GM19324 (cell line): ENCODE measurements around the gene RPS19BP1.
"Not testable (repeated sequence)": the region's sequence is repeated elsewhere in the genome, so short reads cannot be mapped to it uniquely, and the experiment has no call there.

Experiments used
- ATAC-seq: cut with Tn5 transposase; IDR thresholded peaks from one replicate; pipeline ENCODE4 v1.9.1; 2021; ENCODE audit warnings: mild to moderate bottlenecking, moderate library complexity; ENCODE audit not compliant: unreplicated experiment, low FRiP score

RPS19BP1 gene

DNA sequence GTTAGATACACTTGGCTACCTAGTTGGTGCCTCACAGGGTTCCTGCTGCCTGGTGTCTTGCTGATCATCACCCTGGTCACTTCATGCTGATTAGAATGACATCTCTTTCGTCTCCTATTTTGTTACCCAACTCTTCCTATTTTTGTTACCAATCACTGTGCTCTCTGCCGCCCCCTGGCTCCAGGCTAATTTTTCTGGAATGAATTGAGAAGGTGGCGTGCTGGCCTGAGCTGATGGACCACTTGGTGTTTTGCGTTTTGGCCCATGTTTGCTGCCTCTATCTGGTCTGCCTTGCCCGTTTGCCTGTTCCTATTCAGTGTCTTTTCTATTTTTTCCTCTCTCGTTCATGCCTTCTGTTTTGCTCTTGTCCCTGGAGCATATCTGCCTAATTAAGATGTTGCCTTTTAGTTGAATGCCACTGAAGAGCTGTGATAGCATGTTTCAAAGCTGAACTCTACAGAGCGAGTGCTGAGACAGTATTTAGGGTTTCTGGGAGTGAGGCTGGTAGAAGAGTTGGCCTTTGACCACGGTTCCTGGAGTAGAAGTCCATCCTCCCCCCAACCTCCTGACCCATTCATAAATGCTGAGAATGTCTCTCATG lies 18.1 kb downstream of the RPS19BP1 start:
- ATAC-seq: no peak

DNA sequence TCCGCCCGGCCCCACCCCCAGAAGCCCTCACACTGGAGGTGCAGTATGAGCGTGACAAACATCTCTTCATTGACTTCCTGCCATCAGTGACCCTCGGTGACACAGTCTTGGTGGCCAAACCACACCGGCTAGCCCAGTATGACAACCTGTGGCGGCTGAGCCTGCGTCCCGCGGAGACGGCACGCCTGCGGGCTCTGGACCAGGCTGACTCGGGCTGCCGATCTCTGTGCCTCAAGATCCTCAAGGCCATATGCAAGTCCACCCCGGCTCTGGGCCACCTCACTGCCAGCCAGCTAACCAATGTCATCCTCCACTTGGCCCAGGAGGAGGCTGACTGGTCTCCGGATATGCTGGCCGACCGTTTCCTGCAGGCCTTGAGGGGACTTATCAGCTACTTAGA lies 18.8 kb downstream of the RPS19BP1 start:
- no peak for ATAC-seq

DNA sequence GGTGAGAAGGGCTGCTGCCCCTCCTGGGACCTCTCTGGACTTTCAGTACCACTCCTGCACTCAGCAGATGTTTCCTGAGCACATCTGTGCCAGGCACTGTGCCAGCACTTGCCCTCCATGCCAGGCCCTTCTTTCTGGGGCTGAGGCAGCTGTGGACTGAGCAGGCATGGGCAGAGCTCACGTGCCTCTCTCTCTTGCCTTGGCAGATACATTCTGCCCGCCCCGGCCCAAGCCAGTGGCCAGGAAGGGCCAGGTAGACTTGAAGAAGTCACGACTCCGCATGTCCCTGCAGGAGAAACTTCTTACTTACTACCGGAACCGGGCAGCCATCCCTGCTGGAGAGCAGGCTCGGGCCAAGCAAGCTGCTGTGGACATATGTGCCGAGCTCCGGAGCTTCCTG lies 20.5 kb downstream of the RPS19BP1 start:
- no peak for ATAC-seq

DNA sequence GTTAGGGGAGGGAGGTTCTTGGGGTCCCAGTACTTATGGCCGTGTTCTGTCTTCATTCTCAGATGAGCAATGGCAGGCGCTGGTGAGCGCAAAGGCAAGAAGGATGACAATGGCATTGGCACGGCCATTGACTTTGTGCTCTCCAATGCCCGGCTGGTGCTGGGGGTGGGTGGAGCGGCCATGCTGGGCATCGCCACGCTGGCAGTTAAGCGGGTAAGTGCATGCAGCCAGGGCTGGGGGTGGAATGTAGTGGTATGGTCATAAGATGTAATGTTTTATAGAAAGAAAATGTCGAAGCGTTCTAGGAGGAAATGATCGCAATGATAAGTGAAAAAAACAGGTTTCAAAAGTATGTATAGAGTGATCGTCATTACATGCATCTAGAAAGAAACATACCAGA lies 21.3 kb downstream of the RPS19BP1 start:
- ATAC-seq: no peak

DNA sequence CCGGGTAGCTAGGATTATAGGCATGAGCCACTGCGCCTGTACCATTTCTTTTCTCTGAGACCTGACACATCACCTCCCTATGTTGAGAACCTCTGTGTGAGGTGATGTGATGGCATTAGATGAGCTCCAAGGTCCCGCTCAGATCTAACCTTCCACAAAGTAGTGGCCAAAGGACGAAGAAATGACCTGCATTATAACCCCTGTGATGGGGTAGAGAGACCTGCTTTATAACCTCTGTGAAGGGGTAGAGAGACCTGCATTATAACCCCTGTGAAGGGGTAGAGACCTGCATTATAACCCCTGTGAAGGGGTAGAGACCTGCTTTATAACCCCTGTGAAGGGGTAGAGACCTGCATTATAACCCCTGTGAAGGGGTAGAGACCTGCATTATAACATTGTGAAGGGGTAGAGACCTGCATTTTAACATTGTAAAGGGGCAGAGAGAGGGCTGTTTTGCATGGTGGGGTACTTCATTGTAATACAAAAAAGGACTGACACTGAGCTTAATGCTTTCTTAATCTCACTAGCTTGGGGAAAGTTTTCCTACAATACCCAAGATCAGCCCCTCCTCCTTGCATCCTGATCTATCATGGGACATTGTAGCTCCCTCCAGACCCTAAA lies 21.9 kb downstream of the RPS19BP1 start:
- ATAC-seq: no peak

DNA sequence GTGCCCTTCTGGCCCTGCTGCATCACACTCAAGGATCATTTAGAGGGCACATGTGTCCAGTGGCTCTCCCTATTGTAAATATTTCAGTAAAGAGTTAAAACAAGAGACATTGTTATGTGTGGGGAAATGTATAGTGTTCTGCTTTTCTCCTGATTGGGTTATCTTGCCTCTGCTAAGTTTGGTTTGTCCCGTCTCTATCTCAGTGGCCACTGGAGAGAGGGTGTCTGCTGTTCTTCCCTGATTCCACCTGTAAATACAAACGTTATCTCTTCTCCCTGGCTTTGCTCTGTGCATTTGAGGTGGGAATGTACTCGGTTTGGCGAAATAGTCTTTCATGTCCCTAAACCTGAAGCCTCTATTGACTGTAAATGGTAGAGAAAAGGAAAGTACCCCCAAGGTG lies 24.2 kb downstream of the RPS19BP1 start:
- ATAC-seq: no peak

DNA sequence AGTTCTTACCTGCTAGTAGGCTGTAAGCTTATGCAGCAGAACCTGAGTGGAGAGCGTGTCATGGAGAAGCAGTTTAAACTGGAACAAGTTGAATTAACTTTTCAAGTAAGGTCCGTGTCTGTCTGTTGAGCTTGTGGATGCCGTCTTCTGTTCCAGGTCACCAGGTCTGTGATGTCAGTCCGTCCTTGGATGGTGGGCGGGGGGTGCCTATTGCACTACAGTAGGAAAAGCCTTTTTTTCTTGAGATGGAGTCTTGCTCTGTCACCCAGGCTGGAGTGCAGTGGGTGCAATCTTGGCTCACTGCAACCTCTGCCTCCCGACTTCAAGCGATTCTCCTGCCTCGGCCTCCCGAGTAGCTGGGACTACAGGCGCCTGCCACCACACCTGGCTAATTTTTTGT lies 25.5 kb downstream of the RPS19BP1 start:
- ATAC-seq: not testable (repeated sequence)

DNA sequence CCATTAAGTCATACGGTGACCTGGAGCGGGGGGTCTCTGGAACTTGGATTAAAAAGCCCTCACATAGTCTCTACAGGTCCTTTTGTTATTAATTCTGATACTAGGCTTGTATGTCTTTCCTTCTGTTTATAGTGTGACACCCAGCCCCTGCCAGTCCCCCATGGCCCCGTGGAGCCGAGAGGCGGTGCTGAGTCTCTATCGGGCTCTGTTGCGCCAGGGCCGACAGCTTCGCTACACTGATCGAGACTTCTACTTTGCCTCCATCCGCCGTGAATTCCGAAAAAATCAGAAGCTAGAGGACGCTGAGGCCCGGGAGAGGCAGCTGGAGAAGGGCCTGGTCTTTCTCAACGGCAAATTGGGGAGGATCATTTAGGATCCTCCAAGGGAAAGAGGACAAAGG lies 28.5 kb downstream of the RPS19BP1 start:
- ATAC-seq: no peak

DNA sequence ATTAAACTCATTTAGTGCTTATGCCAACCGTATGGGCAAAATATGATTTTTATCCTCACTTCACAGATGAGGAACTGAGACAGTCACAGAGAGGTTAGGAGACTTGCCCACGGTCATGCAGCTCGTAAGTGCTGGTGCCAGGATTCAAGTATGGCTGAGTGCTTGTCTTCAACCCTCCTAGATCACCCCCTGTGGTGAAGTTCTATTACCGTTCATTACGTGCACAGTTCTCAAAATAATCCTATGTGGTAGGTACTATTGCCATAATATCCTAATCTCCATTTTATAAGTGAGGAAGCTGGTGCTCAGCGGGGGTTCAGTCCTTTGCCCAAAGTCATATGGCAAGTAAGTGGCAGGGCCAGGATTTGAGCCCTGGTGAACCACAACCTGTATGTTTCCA lies 28.9 kb downstream of the RPS19BP1 start:
- ATAC-seq: no peak

DNA sequence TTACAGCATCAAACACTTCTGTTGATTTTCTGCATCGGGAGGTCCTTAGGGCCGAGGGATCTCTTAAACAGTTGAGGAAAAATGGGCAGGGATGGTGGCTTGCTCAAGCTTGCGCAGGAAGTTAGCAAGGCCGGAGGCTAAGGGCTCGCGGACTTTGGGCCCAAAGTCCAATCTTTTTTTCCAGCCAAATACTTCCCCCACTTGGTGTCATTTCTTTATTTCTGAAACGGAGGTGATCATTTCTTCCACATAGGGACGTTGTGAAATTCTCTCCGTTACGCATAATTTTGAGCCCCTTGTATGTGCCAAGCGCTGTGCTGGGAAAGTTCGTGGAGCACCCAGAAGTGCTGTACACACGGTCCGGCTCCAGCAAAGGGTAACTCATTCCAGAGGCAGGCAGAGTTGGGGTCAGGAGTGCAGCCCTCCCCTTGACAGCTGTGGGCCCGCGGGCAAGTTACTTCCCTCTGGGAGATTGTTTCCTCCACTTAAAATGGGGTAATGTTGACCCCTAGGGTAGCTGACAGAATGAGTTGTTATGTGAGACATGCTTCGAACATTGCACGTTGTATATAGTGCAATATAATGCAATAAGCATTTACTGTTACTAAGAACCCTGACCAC lies 29.6 kb downstream of the RPS19BP1 start:
- no peak for ATAC-seq

DNA sequence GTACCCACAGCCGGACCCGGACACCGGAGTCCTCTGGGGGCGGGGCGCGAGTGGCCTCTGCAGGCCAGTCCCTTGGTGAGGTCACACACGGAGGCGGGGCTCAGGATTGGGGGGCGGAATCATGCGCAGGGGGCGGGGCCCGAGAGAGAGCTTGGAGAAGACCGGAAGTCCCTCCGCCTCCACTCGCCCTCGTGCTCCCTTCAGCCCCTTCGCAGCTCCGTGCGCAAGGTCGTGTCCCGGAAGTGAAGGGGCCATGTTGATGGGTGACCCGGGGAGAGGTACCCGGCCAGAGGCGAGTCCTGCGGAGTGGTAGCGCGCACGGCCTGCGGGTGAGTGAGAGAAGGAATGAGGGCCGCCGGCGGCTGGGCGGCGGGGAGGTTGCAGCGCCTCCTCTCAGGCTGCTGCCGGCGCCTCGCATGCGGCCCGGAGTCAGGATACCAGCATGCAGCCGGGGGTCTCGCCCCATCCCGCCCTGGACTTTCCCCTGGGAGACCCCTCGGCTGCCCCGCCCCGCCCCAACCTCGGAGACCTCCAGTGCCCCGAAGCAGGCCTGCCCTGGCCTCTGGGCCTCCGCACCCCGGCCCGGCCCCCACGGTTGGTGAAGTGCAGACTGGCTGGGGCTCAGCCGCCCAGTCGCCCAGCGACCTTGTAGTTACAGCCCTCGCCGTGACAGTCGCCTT lies 30.3 kb downstream of the RPS19BP1 start, which contains the start of gene MIEF1:
TSS of gene MIEF1 (plus strand) at position 182 of the 680 bp plus-strand sequence. CDS start 9,005 bp downstream, outside the sequence.
- ATAC-seq: peak; percentile 82

DNA sequence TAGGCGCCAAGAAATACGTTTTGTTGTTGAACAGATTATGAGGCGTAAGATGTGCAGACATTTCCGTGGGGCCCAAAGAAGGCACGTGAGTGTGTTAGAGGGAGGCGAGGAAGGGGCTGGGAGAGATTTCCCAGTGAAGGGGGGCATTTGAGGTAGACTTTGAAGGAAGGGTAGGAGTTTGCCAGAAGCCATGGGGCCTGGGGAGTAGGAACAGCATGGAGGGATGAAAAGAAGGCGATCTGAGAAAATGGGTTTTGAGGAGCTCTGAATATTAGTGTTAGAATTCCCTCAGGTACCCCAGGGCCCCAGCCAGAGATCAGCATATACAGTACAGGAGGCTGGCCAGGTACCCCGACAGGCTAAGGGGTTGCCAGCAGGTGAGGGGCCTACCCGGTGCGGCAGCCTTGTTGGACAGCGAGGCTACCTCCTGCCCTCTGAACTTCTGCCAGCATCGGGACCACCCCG lies 30.9 kb downstream of the RPS19BP1 start:
- no peak for ATAC-seq

DNA sequence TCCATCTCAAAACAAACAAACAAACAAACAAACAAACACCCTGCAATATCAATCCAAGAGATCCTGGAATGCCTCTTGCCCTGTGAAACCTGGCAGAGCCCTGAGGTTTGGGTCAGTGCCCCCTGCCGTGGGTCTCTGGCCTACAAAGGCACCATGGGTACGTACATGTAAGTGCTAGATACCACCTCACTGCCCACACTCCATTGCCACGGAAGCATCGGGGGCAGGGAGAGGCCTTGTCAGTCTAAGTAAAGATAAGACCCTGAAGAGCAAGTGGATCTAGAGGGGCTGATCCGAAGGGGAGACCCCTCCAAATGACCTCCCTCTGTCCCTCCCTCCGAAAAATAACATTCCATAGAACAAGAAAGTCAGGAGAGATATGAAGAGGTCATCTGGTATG lies 32.4 kb downstream of the RPS19BP1 start:
- ATAC-seq: no peak

DNA sequence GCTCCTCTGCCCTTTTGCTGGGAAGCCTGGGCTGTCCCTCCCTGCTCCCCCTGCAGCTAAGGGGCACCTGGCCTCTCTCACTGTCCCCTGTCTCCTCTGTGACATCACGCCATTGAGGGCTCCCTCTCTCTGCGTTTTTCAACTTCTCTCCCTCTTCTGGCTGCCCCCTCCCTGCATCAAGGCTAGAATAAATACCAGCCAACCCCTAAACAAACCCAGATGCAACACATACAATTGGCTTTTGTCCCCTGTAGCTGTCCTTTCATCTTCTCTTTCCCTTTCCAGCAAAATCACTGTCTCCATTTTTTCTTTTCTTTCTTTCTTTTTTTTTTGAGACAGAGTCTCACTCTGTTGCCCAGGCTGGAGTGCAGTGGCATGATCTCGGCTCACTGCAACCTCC lies 33.7 kb downstream of the RPS19BP1 start:
- ATAC-seq: no peak

DNA sequence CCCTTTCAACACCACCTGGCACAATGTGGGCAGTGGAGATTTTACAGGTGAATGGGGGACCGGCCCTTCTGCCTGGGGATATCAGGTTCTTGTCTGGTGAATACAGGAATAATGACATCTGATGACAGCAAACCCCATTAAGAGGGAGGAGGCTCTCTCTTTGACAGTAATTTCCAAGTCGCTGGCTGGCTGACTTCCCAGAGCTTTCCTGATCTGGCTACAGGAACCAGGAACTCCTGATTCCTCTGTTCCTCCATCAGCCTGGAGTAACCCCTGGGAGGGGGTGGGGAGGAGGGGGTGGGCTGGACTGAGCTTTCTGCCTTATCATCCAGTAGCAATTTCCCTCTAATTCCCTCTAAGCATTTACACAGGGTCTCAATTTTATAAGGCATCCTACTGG lies 34.2 kb downstream of the RPS19BP1 start:
- ATAC-seq: no peak

DNA sequence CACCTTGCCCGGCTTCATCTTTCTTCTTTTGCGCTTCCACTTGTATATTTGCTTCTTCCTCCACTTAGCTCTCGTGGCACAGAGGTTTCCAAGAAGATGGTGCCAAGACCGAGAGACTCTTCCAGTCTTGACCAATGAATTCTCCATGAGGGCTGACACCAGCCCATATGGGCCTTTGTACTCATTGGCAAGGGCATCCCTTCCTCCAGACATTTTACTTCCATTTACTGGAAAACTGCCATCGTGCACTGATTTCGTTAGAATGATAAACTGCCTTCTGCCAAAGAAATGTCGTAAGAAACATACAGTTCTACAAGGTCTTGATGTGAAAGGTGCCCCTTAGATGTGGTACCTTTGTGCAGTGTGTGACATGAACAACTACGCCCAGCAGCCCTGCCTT lies 35.1 kb downstream of the RPS19BP1 start:
- ATAC-seq: no peak

DNA sequence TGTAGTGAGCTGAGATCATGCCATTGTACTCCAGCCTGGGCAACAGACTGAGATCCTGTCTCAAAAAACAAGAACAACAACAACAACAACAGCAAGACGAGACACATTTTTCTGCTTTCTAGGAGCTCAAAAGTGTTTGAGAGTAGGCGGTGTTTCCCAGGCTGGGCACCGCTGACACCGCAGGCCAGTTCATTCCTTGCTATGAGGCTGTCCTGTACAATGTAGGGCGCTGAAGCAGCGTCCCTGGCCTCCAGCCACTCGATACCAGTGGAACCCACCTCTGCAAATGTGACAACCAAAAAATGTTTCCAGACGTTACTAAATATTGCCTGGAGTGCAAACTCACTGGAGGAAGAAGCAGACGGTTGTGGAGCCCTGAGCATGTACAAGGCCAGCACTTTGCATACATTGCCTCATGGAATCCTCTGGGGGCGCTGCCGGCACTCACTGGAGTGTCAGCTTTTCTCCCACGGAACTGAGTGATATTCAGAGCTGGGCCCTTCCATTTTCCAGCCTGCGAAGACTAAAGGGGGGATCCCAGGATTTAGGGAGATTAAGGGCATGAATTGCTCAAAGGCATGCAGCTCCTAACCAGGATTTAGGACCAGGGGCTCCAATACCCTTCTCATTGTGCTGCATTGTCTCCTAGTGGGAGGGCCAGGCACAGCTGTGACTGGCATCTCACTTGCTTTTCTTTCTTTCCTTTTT lies 36.3 kb downstream of the RPS19BP1 start:
- no peak for ATAC-seq

DNA sequence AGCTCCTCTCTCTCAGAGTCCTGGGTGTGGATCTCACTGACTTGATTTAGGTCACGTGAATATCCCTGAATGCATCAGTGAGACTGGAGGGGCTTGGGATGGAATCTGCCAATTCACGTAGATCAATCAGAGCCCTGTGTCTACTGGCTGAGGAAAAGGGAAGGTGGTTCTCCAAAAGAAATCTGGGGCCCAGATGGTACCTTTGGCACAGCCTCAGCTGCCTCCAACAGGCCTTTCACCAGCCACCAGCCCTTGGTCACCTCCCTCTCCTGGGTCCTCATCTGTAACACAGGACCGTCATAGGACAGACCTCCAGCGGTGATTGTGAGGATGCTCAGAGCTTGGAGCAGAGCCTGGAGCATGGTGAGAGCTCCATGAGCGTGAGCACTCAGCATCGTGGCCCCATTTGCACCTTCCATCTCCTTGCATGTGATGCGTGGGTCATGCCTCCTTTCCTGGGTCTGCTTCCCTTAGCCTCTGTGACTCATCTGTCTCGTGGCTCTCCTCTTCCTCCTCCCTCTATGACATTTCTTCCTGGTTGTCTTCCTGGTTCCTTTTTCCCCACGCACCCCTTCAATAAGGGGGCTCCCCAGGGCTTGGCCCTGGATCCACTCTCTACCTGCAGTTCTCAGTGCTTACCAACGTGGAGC lies 38.0 kb downstream of the RPS19BP1 start:
- no peak for ATAC-seq

DNA sequence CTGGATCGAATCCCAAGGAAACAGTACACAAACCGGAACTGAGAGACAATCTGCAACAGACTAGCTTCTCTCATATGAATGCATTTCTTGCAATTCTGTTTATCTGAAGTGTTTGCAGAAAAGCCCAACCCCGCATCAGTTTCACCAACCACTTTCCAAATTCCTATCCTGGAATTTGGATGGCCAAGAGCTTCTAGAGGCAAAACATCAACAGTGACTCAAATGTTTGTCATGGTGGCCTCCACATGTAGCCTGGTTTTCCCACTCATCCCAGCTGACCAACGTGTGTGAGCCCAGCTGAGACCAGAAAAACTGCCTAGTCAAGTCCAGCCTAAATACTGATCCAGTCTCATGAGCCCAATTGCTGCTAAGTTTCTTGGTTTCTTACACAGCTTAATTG lies 38.8 kb downstream of the RPS19BP1 start:
- no peak for ATAC-seq

DNA sequence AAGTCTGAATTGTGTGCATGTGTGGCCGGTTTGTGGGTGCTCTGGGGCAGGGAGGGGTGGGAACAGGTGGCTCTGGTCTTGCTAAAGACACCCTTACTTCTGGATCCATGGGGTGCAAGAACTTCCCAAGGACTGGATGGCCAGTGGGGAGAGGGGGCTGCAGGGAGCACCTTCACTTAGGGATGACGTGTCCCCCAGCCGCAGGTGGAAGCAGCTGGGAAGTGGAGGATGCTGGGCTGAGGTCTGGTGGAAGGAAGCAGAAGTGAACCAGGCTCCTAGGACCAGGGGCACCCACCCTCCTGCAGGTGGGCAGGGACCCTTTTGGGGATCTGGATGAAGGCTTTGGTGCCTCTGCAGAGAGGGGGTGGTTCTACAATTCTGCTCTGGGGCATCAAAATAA lies 40.4 kb downstream of the RPS19BP1 start:
- ATAC-seq: no peak
